ENCODE results near the gene GPRC6A.

DNA sequence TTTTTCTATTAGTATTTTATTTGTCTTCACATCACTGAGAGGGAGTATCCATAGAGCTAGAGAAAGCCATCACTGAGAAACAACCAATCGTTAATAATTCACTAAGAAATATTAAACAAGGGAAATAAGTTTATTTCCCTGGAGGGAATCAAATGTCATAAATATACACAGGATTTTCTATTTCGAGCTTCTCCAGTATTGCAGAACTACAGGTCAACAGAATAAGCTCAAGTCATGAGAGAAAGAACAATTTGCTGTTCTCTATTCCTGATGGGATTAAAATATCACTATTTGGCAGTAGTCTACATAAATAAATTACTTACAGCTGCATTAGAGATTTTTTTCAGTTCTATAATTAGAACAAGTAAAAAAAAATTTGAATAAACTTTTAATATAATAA is 61.2 kb downstream of the GPRC6A start:
- no peak for TF ChIP-seq CTCF (IDR thresholded peaks at IDR 0.05)
- TF ChIP-seq POLR2A (IDR thresholded peaks at IDR 0.05): no peak
- TF ChIP-seq POLR2AphosphoS5 (IDR thresholded peaks at IDR 0.05): no peak
- no peak for TF ChIP-seq EP300 (IDR thresholded peaks at IDR 0.05)
